ENCODE measurements around the gene EVA1B. TPM values are rescaled to one million over a fixed set of nuclear protein-coding genes. Genes with fewer than 3 reads are reported as not detected.

The EVA1B gene
- total RNA-seq, 4 donors from 2014 or later = 4.4 to 19.0 (median 11.4) TPM

DNA sequence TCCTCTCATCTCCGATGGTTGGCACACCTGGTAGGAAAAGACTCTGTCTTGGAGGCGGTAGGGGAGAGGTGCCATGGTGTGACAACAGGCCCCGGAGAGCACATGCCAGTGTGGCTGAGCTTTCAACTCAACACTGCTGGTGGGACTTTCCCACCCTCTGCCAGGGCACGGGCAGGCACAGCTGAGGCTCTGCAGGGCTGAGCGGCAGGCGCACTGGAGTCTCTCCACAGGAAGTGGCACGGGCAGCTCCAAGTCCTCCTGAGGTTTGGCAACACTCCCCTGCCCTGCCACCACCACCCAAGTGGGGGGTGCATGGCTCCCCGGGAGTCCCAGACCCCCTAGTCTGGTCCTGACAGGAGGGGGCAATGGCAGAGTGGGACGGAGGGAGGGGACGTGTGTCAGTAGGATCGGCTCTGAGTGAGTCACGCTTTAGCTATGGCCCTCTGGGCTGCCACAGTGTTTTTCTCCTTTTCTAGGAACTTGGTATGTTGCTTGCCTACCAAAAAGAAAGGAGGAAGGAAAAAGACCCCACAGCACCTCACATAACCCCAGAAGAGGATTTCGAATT is 27.3 kb upstream of the EVA1B start:
- Histone ChIP-seq H3K27me3 (no peaks in the 10 kb centered on the region), H3K36me3 (peaks cover 0 to 65% (median 0%) of the 10 kb centered on the region in 3 donors), H3K4me1 (peaks cover 0 to 17% (median 4%) of the 10 kb centered on the region in 4 donors), H3K27ac (peak overlapping the region; percentile 40 to 55 (median 48)), H3K9me3 (no peaks in the 10 kb centered on the region), H3K4me3 (no peak overlapping the region)
- no peak for TF ChIP-seq POLR2A (IDR thresholded peaks at IDR 0.05)
- TF ChIP-seq CTCF (IDR thresholded peaks at IDR 0.05) = no peak
- no peak for DNase-seq

- Histone ChIP-seq H3K4me3 (no peak overlapping the region), H3K27me3 (no peaks in the 10 kb centered on the region), H3K4me1 (peaks cover 0 to 17% (median 4%) of the 10 kb centered on the region in 4 donors), H3K36me3 (peaks cover 0 to 65% (median 0%) of the 10 kb centered on the region in 3 donors), H3K27ac (peak overlapping the region; percentile 40 to 55 (median 48)), H3K9me3 (no peaks in the 10 kb centered on the region)
- DNase-seq = no peak
- TF ChIP-seq POLR2A (IDR thresholded peaks at IDR 0.05) = no peak
Observed at GRCh38 chr1:36349839-36350238, 26.4 kb upstream of the EVA1B start.

GRCh38 chr1:36349241-36349671 is 25.8 kb upstream of the EVA1B start:
- TF ChIP-seq CTCF (IDR thresholded peaks at IDR 0.05) (no peak), POLR2A (IDR thresholded peaks at IDR 0.05) (no peak)
- Histone ChIP-seq H3K4me3 (no peak overlapping the region), H3K27me3 (no peaks in the 10 kb centered on the region), H3K4me1 (peaks cover 0 to 17% (median 4%) of the 10 kb centered on the region in 4 donors), H3K9me3 (no peaks in the 10 kb centered on the region), H3K27ac (peak overlapping the region in 2 of 4 donors; percentile 55), H3K36me3 (peaks cover 0 to 63% (median 0%) of the 10 kb centered on the region in 3 donors)
- no peak for DNase-seq

- Histone ChIP-seq H3K27me3 (no peaks in the 10 kb centered on the region), H3K36me3 (peaks cover 0 to 76% (median 0%) of the 10 kb centered on the region in 3 donors), H3K4me1 (peaks cover 0 to 12% (median 4%) of the 10 kb centered on the region in 4 donors), H3K4me3 (no peak overlapping the region), H3K9me3 (no peaks in the 10 kb centered on the region), H3K27ac (no peak overlapping the region)
- TF ChIP-seq CTCF (IDR thresholded peaks at IDR 0.05) (no peak), POLR2A (IDR thresholded peaks at IDR 0.05) (no peak)
- no peak for DNase-seq
Observed at GRCh38 chr1:36346741-36347370, 23.4 kb upstream of the EVA1B start.

- DNase-seq = no peak
- Histone ChIP-seq H3K4me3 (no peak overlapping the region), H3K36me3 (peaks cover 0 to 82% (median 0%) of the 10 kb centered on the region in 3 donors), H3K27me3 (no peaks in the 10 kb centered on the region), H3K27ac (no peak overlapping the region), H3K4me1 (peaks cover 0 to 4% (median 4%) of the 10 kb centered on the region in 4 donors), H3K9me3 (no peaks in the 10 kb centered on the region)
- TF ChIP-seq CTCF (IDR thresholded peaks at IDR 0.05) (no peak), POLR2A (IDR thresholded peaks at IDR 0.05) (no peak)
Observed at GRCh38 chr1:36345353-36345752, 21.9 kb upstream of the EVA1B start.

DNA sequence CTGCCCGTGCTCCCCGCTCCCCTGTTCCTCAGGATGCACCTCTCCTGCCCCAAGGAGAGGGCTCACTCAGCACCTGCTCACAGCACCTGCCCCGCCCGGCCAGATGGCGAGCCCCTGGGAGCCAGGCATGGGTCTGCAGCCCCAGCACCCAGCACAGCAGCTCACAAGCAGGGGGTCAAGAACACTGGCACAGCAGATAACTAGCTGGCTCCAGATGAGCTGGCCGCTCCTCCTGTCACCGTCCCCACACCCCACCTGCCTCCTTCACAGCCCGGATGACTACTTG is 20.9 kb upstream of the EVA1B start:
- Histone ChIP-seq H3K36me3 (peaks cover 0 to 82% (median 0%) of the 10 kb centered on the region in 3 donors), H3K4me3 (no peak overlapping the region), H3K27ac (no peak overlapping the region), H3K27me3 (no peaks in the 10 kb centered on the region), H3K4me1 (peaks cover 0 to 4% (median 1%) of the 10 kb centered on the region in 4 donors), H3K9me3 (no peaks in the 10 kb centered on the region)
- TF ChIP-seq CTCF (IDR thresholded peaks at IDR 0.05) (no peak), POLR2A (IDR thresholded peaks at IDR 0.05) (no peak)
- DNase-seq = no peak

Data from Peyer's patch (tissue), 4 donors.